KMS-11 (cell line): ENCODE measurements around the gene HIGD2A.

Source experiments
- H2AFZ ChIP-seq: fragments of 200-600 bp; sonication (generic); 2 replicates; pipeline ENCODE4 v1.6.1; 2016; ENCODE audit warnings: antibody characterized with exemption, mixed run types, low read depth
- H3K27ac ChIP-seq: fragments of 200-600 bp; sonication (generic); 2 replicates; pipeline ENCODE4 v1.6.1; 2016; ENCODE audit warnings: mild to moderate bottlenecking, mixed run types
- H3K27me3 ChIP-seq: fragments of 200-600 bp; sonication (generic); 2 replicates; pipeline ENCODE4 v1.6.1; 2017; ENCODE audit warnings: mild to moderate bottlenecking, low read depth, mixed run types, moderate library complexity; ENCODE audit not compliant: insufficient read depth
- H3K36me3 ChIP-seq: fragments of 200-600 bp; sonication (generic); 2 replicates; pipeline ENCODE4 v1.6.1; 2017; ENCODE audit warnings: mild to moderate bottlenecking, mixed run types; ENCODE audit not compliant: insufficient read depth
- H3K4me1 ChIP-seq: fragments of 200-600 bp; sonication (generic); 2 replicates; pipeline ENCODE4 v1.6.1; 2016; ENCODE audit warnings: mild to moderate bottlenecking, low read depth, mixed run types; ENCODE audit not compliant: poor library complexity, severe bottlenecking
- H3K4me2 ChIP-seq: fragments of 200-600 bp; sonication (generic); 2 replicates; pipeline ENCODE4 v1.7.0; 2016; ENCODE audit warnings: mild to moderate bottlenecking, mixed run types
- H3K4me3 ChIP-seq: fragments of 200-600 bp; sonication (generic); IDR thresholded peaks from 2 replicates; pipeline ENCODE4 v1.6.1; 2017; ENCODE audit warnings: low read depth, low read length, mixed read lengths; ENCODE audit not compliant: insufficient read depth
- H3K79me2 ChIP-seq: fragments of 200-600 bp; sonication (generic); 2 replicates; pipeline ENCODE4 v1.6.1; 2016; ENCODE audit warnings: low read depth, mixed run types; ENCODE audit not compliant: insufficient read depth
- H3K9ac ChIP-seq: fragments of 200-600 bp; sonication (generic); 2 replicates; pipeline ENCODE4 v1.6.1; 2016; ENCODE audit warnings: mild to moderate bottlenecking, mixed run types
- H4K20me1 ChIP-seq: fragments of 200-600 bp; sonication (generic); 2 replicates; pipeline ENCODE4 v1.6.1; 2016; ENCODE audit warnings: mild to moderate bottlenecking, mixed run types; ENCODE audit not compliant: insufficient read depth
- CTCF ChIP-seq: fragments of 200-600 bp; sonication (generic); conservative IDR thresholded peaks from 2 replicates; pipeline ENCODE4 v1.6.1; 2017; ENCODE audit warnings: low read depth, mild to moderate bottlenecking, antibody characterized with exemption, low read length, moderate library complexity, mixed read lengths

HIGD2A gene

GRCh38 chr5:176373100-176373818 lies 15.3 kb upstream of the HIGD2A start:
- no peak overlapping the region for H3K4me2 ChIP-seq
- H3K27me3 ChIP-seq, result no peaks in the 10 kb centered on the region
- H3K4me1 ChIP-seq, result no peaks in the 10 kb centered on the region
- H3K79me2 ChIP-seq, result no peaks in the 10 kb centered on the region
- H3K9ac ChIP-seq, result no peak overlapping the region
- TF ChIP-seq CTCF, result no peak
- H3K36me3 ChIP-seq, result no peaks in the 10 kb centered on the region
- no peaks in the 10 kb centered on the region for H4K20me1 ChIP-seq
- no peak overlapping the region for H3K27ac ChIP-seq
- no peak overlapping the region for H2AFZ ChIP-seq
- no peak overlapping the region for H3K4me3 ChIP-seq

GRCh38 chr5:176379881-176380280 lies 8.7 kb upstream of the HIGD2A start:
- Histone ChIP-seq H3K4me1 (no peaks in the 10 kb centered on the region), H2AFZ (no peak overlapping the region), H3K27ac (no peak overlapping the region), H4K20me1 (no peaks in the 10 kb centered on the region), H3K27me3 (no peaks in the 10 kb centered on the region), H3K9ac (no peak overlapping the region), H3K4me2 (no peak overlapping the region), H3K4me3 (no peak overlapping the region), H3K36me3 (no peaks in the 10 kb centered on the region), H3K79me2 (no peaks in the 10 kb centered on the region)
- no peak for TF ChIP-seq CTCF

GRCh38 chr5:176381423-176381822 lies 7.1 kb upstream of the HIGD2A start:
- Histone ChIP-seq H3K27me3 (no peaks in the 10 kb centered on the region), H3K27ac (no peak overlapping the region), H4K20me1 (no peaks in the 10 kb centered on the region), H2AFZ (no peak overlapping the region), H3K79me2 (peaks cover 14% of the 10 kb centered on the region), H3K36me3 (0 out of 2 replicates have a peak, but pooled peaks cover 6% of the 10 kb centered on the region), H3K9ac (no peak overlapping the region), H3K4me1 (no peaks in the 10 kb centered on the region), H3K4me2 (no peak overlapping the region), H3K4me3 (no peak overlapping the region)
- no peak for TF ChIP-seq CTCF

- no peaks in the 10 kb centered on the region for H4K20me1 ChIP-seq
- H3K27me3 ChIP-seq, result no peaks in the 10 kb centered on the region
- peaks cover 20% of the 10 kb centered on the region for H3K79me2 ChIP-seq
- H3K27ac ChIP-seq, result no peak overlapping the region
- no peak overlapping the region for H3K4me3 ChIP-seq
- H3K9ac ChIP-seq, result no peak overlapping the region
- no peak overlapping the region for H3K4me2 ChIP-seq
- H2AFZ ChIP-seq, result no peak overlapping the region
- peaks cover 6% of the 10 kb centered on the region for H3K4me1 ChIP-seq
- no peak for TF ChIP-seq CTCF
- 0 out of 2 replicates have a peak, but pooled peaks cover 8% of the 10 kb centered on the region for H3K36me3 ChIP-seq
These were observed 6.6 kb upstream of the HIGD2A start for GRCh38 chr5:176381979-176382378.
